ENCODE measurements around the gene SMTNL2.
"Not testable (repeated sequence)": the region's sequence is repeated elsewhere in the genome, so short reads cannot be mapped to it uniquely, and the experiment has no call there.

The SMTNL2 gene

DNA sequence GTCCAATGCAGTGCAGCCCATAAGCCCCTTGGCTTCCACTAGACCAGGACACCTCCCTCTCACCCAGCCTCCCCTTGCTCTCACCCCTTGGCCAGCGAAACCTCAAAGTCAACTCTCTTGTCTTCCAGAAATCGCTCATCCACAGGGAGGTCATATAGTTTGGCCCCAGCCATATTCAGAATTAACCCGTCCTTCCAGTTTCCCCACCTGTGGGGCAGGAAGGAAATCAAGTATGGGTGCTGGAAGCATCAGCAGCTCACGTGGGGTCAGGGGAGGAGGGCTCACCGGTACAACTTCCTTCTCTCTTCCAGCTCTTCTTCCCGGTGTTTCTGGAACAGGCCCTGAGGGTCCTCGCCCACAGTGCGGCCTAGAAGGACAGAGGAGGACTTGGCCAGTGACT is 54.4 kb downstream of the SMTNL2 start:
- Histone ChIP-seq H3K27me3 (ENCODE audit: control insufficient read depth in 1 of 2, insufficient read depth in 1 of 2, low read length in 2 of 2) (peaks cover 62 to 70% of the 10 kb centered on the region in 2 experiments), H3K4me1 (ENCODE audit: control insufficient read depth, insufficient read depth, low read depth, low read length) (peaks cover 19% of the 10 kb centered on the region), H3K4me3 (ENCODE audit: insufficient read depth in 1 of 2, low read depth in 1 of 2, low read length in 2 of 2) (peak overlapping the region in 1 of 2 experiments; percentile 7)
- H3K36me3 ChIP-seq (ENCODE audit: control insufficient read depth in 1 of 2, insufficient read depth in 2 of 2, low read depth in 1 of 2, low read length in 2 of 2); H3K4ac ChIP-seq (ENCODE audit: low read depth in 1 of 2, low read length in 2 of 2); H2BK120ac ChIP-seq (ENCODE audit: low read depth, low read length); H2BK15ac ChIP-seq (ENCODE audit: low read depth, poor library complexity, severe bottlenecking); H3K9ac ChIP-seq (ENCODE audit: low read length); H3K79me1 ChIP-seq (replicated peaks; ENCODE audit: low read length, poor library complexity, severe bottlenecking); H3K27ac ChIP-seq (ENCODE audit: low read length, poor library complexity, severe bottlenecking); H3K4me2 ChIP-seq (ENCODE audit: low read length, poor library complexity, severe bottlenecking); H2BK12ac ChIP-seq (ENCODE audit: low read length in 2 of 2); H3K9me3 ChIP-seq (ENCODE audit: control insufficient read depth, low read length); H4K91ac ChIP-seq (ENCODE audit: low read length); DNase-seq; H2BK5ac ChIP-seq (ENCODE audit: low read depth, low read length, poor library complexity, severe bottlenecking); H2AK5ac ChIP-seq (ENCODE audit: low read length, severe bottlenecking); H3K14ac ChIP-seq (ENCODE audit: low read length in 2 of 2); H3K18ac ChIP-seq (ENCODE audit: low read depth in 1 of 2, low read length in 2 of 2); H2AFZ ChIP-seq (ENCODE audit: low read depth, low read length); H3K23ac ChIP-seq (ENCODE audit: low read length in 2 of 2); H4K8ac ChIP-seq (ENCODE audit: low read length): not testable (repeated sequence)
- 41% methylated on average over 7 of the region's 8 CpGs for WGBS

DNA sequence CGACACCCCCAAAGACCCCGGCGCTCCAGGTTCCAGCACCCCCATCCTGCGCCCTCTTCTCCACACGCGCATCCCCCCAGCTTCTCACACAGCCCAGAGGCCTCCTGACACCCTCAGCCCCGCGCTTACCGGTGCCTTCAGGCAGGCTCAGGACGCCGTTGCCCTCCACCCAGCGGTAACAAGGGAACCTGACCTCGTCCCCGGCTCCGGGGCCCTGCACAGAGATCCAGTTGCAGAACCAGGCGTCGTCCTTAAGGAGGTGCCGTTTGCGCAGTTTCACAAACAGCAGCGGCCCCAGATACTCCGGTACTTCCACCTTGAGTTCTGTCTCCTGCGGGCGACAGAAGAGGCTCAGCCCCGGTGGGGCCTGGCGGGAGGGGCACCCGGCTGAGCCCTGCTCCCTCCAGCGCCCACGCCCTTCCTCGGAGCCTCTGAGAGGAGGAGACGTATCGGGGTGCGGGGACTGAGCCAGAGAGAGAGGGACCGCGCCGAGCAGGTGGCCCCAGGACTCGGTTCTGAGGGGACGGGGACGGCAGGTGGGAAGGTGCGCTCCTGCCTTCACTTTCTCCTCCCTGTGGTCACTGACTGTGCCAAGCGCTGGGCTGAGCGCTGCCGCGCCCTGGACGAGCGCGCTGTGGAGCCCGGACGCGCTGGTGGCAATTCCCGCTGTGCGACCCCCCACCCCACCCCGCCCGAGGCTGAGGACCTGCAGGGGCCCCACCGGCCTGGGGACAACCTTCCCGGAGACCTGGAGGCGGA is 55.2 kb downstream of the SMTNL2 start:
- not testable (repeated sequence) for H3K79me1 ChIP-seq (replicated peaks; ENCODE audit: low read length, poor library complexity, severe bottlenecking); H3K4ac ChIP-seq (ENCODE audit: low read depth in 1 of 2, low read length in 2 of 2); H2AFZ ChIP-seq (ENCODE audit: low read depth, low read length); H3K9ac ChIP-seq (ENCODE audit: low read length); H3K36me3 ChIP-seq (ENCODE audit: control insufficient read depth in 1 of 2, insufficient read depth in 2 of 2, low read depth in 1 of 2, low read length in 2 of 2); DNase-seq; H2AK5ac ChIP-seq (ENCODE audit: low read length, severe bottlenecking); H2BK120ac ChIP-seq (ENCODE audit: low read depth, low read length); H3K18ac ChIP-seq (ENCODE audit: low read depth in 1 of 2, low read length in 2 of 2); H4K91ac ChIP-seq (ENCODE audit: low read length); H2BK12ac ChIP-seq (ENCODE audit: low read length in 2 of 2); H2BK5ac ChIP-seq (ENCODE audit: low read depth, low read length, poor library complexity, severe bottlenecking); H3K14ac ChIP-seq (ENCODE audit: low read length in 2 of 2); H3K9me3 ChIP-seq (ENCODE audit: control insufficient read depth, low read length); H3K23ac ChIP-seq (ENCODE audit: low read length in 2 of 2); H4K8ac ChIP-seq (ENCODE audit: low read length); H2BK15ac ChIP-seq (ENCODE audit: low read depth, poor library complexity, severe bottlenecking); H3K4me3 ChIP-seq (ENCODE audit: insufficient read depth in 1 of 2, low read depth in 1 of 2, low read length in 2 of 2); H3K27ac ChIP-seq (ENCODE audit: low read length, poor library complexity, severe bottlenecking)
- WGBS, result 8% methylated on average over 21 of the region's 56 CpGs
- Histone ChIP-seq H3K4me2 (ENCODE audit: low read length, poor library complexity, severe bottlenecking) (peak overlapping the region; percentile 16), H3K27me3 (ENCODE audit: control insufficient read depth in 1 of 2, insufficient read depth in 1 of 2, low read length in 2 of 2) (peaks cover 65 to 75% of the 10 kb centered on the region in 2 experiments), H3K4me1 (ENCODE audit: control insufficient read depth, insufficient read depth, low read depth, low read length) (peaks cover 19% of the 10 kb centered on the region)

DNA sequence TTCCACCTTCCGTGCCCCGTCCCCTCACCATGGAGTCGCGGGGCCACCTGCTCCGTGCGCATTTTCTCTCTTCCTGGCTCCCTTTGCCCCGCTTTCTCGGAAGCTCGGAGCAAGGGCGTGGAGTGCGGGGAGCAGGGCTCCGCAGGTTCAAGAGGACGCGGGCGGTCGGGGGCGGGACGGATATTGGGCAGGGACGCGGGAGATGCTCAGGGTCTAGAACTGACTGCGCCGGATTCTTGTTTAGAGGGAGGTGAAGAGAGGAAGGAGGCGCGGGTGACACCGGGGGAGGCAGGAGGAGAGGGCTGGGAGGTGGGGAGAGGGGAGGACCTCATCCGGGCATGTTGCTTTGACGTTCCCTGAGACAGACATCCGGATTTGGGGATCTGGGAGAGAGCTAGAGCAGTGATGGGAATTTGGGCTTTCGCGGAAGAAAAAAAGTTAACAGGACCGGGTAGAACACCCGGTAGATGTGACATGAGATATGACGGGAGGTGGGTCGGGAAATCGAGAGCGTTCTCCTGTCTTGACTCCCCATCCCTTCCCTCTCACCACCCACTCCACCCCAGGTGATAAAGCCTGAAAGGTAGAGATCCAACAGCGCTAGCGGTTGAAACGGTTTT is 56.4 kb downstream of the SMTNL2 start:
- H3K9ac ChIP-seq (ENCODE audit: low read length); H2BK12ac ChIP-seq (ENCODE audit: low read length in 2 of 2); H3K4me3 ChIP-seq (ENCODE audit: insufficient read depth in 1 of 2, low read depth in 1 of 2, low read length in 2 of 2); H3K14ac ChIP-seq (ENCODE audit: low read length in 2 of 2); DNase-seq; H3K79me1 ChIP-seq (replicated peaks; ENCODE audit: low read length, poor library complexity, severe bottlenecking); H3K4me2 ChIP-seq (ENCODE audit: low read length, poor library complexity, severe bottlenecking); H3K9me3 ChIP-seq (ENCODE audit: control insufficient read depth, low read length); H4K91ac ChIP-seq (ENCODE audit: low read length); H4K8ac ChIP-seq (ENCODE audit: low read length); H3K23ac ChIP-seq (ENCODE audit: low read length in 2 of 2); H2BK120ac ChIP-seq (ENCODE audit: low read depth, low read length); H3K36me3 ChIP-seq (ENCODE audit: control insufficient read depth in 1 of 2, insufficient read depth in 2 of 2, low read depth in 1 of 2, low read length in 2 of 2); H3K18ac ChIP-seq (ENCODE audit: low read depth in 1 of 2, low read length in 2 of 2); H3K27ac ChIP-seq (ENCODE audit: low read length, poor library complexity, severe bottlenecking); H2BK5ac ChIP-seq (ENCODE audit: low read depth, low read length, poor library complexity, severe bottlenecking); H2BK15ac ChIP-seq (ENCODE audit: low read depth, poor library complexity, severe bottlenecking); H3K4ac ChIP-seq (ENCODE audit: low read depth in 1 of 2, low read length in 2 of 2); H2AFZ ChIP-seq (ENCODE audit: low read depth, low read length); H2AK5ac ChIP-seq (ENCODE audit: low read length, severe bottlenecking): not testable (repeated sequence)
- H3K27me3 ChIP-seq (ENCODE audit: control insufficient read depth in 1 of 2, insufficient read depth in 1 of 2, low read length in 2 of 2), result peaks cover 71 to 83% of the 10 kb centered on the region in 2 experiments
- WGBS, result 2% methylated on average over 19 of the region's 39 CpGs
- peaks cover 16% of the 10 kb centered on the region for H3K4me1 ChIP-seq (ENCODE audit: control insufficient read depth, insufficient read depth, low read depth, low read length)

DNA sequence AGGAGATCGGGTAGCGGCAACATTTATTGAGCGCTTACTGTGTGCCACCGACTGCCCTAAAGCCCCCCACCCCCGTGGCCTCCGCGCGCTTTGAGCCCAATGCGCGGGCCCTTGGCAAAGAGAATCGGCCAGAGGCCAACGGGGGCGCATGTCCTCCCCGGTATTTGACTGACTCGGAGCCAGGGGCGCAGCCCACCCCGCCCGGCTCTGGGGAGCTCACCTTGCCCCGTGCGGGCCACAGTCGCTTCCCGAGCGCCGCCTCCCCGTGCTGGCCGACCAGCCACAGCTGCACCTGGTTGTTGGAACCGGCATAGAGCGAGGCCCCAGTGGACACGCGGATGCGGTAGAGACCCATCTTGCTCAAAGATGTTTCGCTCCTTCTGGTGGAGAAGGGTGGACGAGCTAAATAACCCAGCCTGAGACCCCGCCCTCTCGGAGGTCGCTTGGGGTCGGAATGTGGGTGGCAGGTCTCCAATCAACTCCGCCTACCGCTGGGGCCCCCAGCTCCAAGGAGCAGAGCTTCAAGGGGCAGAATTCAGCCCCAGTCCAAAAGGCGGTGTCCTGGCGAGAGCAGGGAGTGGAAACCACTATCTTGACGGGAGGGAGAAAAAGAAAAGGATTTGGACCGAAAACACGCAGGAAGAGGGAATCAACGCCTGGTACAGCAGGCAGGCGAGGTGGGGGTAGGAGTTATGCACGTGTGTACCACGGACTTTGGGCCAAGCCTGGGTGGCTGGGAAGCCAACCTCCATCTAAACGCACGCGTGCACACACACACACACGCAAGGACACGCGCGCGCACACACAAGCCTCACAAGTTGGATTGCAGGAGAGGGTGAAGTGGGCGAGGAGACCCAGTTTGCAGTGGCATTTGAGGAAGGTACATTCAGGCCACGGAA is 57.2 kb downstream of the SMTNL2 start, which contains the start of gene ALOX15:
Gene ALOX15 (minus strand): TSS at position 382 of the 899 bp plus-strand sequence. CDS start 27 bp downstream, at position 355.
- Histone ChIP-seq H2BK15ac (ENCODE audit: low read depth, poor library complexity, severe bottlenecking) (no peak within 1 kb of the TSS), H3K9me3 (ENCODE audit: control insufficient read depth, low read length) (peaks cover 4% of the 10 kb centered on the region), H2BK120ac (ENCODE audit: low read depth, low read length) (no peak within 1 kb of the TSS), H2AFZ (ENCODE audit: low read depth, low read length) (no peak within 1 kb of the TSS), H3K9ac (ENCODE audit: low read length) (no peak within 1 kb of the TSS), H3K27ac (ENCODE audit: low read length, poor library complexity, severe bottlenecking) (no peak within 1 kb of the TSS), H3K36me3 (ENCODE audit: control insufficient read depth in 1 of 2, insufficient read depth in 2 of 2, low read depth in 1 of 2, low read length in 2 of 2) (no peaks in the 10 kb centered on the region), H2BK12ac (ENCODE audit: low read length in 2 of 2) (no peak within 1 kb of the TSS), H3K79me1 (replicated peaks; ENCODE audit: low read length, poor library complexity, severe bottlenecking) (no peaks in the 10 kb centered on the region), H3K27me3 (ENCODE audit: control insufficient read depth in 1 of 2, insufficient read depth in 1 of 2, low read length in 2 of 2) (peaks cover 70 to 83% of the 10 kb centered on the region in 2 experiments), H4K8ac (ENCODE audit: low read length) (no peak within 1 kb of the TSS), H3K4me1 (ENCODE audit: control insufficient read depth, insufficient read depth, low read depth, low read length) (peaks cover 13% of the 10 kb centered on the region), H3K18ac (ENCODE audit: low read depth in 1 of 2, low read length in 2 of 2) (no peak within 1 kb of the TSS), H3K4ac (ENCODE audit: low read depth in 1 of 2, low read length in 2 of 2) (no peak within 1 kb of the TSS), H2BK5ac (ENCODE audit: low read depth, low read length, poor library complexity, severe bottlenecking) (no peak within 1 kb of the TSS), H4K91ac (ENCODE audit: low read length) (no peak within 1 kb of the TSS), H3K4me2 (ENCODE audit: low read length, poor library complexity, severe bottlenecking) (no peak within 1 kb of the TSS), H2AK5ac (ENCODE audit: low read length, severe bottlenecking) (no peak within 1 kb of the TSS), H3K4me3 (ENCODE audit: insufficient read depth in 1 of 2, low read depth in 1 of 2, low read length in 2 of 2) (no peak within 1 kb of the TSS), H3K23ac (ENCODE audit: low read length in 2 of 2) (no peak within 1 kb of the TSS), H3K14ac (ENCODE audit: low read length in 2 of 2) (no peak within 1 kb of the TSS)
- WGBS, result 9% methylated on average over 58 of the region's 58 CpGs
- DNase-seq, result no peak
